ENCODE results near the gene TFEB.

Gene TFEB

DNA sequence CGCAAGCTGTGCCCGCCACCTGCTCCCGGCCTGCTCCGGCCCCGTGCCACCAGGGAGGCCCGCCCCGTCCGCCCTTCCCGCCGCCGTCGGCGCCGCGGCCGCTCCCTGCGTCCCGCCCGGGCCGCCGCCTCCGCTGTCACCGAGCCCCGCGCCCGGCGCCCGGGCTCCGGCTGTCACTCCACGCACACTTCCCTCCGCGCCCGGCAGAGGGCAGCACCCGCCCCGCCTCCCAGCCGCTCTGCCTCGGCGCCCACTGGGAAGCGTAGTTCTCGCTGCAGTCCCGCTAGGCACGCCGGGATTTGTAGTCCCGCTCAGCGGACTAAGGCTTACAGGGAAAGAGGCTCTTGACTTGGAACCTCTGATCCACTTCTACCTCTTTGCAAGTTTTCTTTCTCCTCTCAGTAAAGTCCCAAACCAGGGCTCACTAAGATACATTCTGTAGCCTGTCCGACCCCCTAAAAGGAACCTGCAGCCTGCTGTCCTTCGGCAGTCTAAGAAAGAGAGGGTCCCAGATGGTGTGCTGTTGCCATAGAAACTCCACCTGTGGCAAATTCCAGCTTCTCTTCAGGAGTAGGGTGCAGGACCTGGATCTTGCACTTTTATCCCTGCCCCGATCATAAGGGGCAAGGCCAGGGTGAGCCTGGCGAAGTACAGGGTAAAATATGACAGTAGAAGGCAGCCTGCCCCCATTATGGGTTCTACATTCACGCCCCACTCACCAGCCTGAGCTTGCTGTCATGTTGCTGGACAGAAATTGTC lies at the start of gene TFEB:
TSS of gene TFEB (minus strand) at position 182 of the 759 bp plus-strand sequence. CDS start 44,395 bp downstream, outside the sequence.
- Histone ChIP-seq H3K27ac (ENCODE audit: low read length) (no peak within 1 kb of the TSS), H3K4me3 (ENCODE audit: low read length) (peak within 1 kb of the TSS; percentile 57), H3K9me3 (ENCODE audit: insufficient read depth, low read depth, low read length) (no peaks in the 10 kb centered on the region), H3K4me1 (ENCODE audit: insufficient read depth, low read length) (peaks cover 16% of the 10 kb centered on the region), H3K27me3 (ENCODE audit: insufficient read depth, low read length) (peaks cover 23% of the 10 kb centered on the region), H3K9ac (ENCODE audit: low read depth, low read length) (no peak within 1 kb of the TSS), H3K36me3 (ENCODE audit: insufficient read depth, low read depth, low read length) (no peaks in the 10 kb centered on the region)

DNA sequence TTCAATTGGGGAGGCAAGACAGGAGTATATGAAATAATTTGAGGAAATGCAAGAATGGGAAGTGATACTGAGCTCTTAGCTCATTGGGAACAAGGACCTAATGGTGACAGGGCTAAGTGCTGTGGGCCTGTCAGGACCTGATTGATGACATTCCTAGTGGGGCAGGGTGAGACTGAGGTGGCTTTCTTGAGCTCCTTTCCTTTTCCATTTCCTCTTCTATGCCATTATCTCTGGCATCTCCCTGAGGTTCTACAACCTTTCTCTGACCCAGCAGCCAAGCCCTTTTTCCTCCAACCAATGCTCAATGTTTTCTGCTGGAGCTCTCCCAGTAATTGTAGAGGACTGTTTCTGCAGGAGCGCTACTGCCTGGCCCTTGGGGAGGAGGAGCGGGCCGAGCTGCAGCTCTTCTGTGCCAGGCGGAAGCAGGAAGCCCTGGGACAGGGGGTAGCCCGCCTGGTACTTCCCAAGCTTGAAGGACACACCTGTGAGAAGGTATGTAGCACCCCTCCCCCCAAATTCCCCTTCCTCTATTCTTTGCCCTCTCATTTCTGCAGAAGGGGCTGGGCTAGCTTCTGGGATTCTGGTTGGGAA lies 49.3 kb upstream of the TFEB start:
- Histone ChIP-seq H3K4me1 (ENCODE audit: insufficient read depth, low read length) (peaks cover 9% of the 10 kb centered on the region; the same call in 1 of the 2 replicates), H3K4me3 (ENCODE audit: low read length) (no peak overlapping the region), H3K9ac (ENCODE audit: low read depth, low read length) (no peak overlapping the region), H3K9me3 (ENCODE audit: insufficient read depth, low read depth, low read length) (no peaks in the 10 kb centered on the region), H3K27ac (ENCODE audit: low read length) (no peak overlapping the region), H3K36me3 (ENCODE audit: insufficient read depth, low read depth, low read length) (peaks cover 9% of the 10 kb centered on the region), H3K27me3 (ENCODE audit: insufficient read depth, low read length) (peaks cover 52% of the 10 kb centered on the region)

DNA sequence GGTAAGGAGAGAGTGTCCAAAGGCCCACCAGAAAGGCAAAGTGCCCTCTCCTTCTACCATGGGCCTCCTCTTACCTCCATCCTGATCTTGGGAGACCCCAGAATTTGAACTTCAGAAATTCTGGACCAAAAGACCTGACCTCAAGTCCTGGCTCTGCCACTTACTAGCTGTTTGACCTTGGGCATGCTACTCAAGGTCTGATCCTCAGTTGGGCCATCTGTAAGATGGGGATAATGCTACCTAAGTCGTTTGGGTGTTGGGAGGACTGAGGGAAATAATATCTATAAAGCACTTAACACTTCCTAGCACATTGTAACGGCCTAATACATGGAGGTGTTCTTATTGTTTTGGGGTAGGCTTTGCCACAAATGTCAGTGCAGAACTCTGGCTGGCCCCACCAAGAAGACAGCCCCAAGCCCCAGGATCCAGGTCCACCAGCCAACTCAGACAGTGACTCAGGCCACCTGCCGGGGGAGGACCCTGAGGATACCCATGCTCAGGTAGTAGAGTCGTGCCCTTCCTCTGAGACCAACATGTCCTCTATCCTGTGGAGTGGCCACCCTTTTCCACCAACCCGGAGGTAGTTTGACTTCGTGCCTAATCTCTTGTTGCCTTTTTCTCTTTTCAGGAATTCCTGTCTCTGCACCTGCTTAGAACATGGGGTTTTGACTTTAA lies 47.8 kb upstream of the TFEB start:
- H3K4me1 ChIP-seq (ENCODE audit: insufficient read depth, low read length), result peaks cover 14% of the 10 kb centered on the region; the same call in 1 of the 2 replicates
- no peak overlapping the region for H3K9ac ChIP-seq (ENCODE audit: low read depth, low read length)
- peaks cover 52% of the 10 kb centered on the region for H3K27me3 ChIP-seq (ENCODE audit: insufficient read depth, low read length)
- H3K9me3 ChIP-seq (ENCODE audit: insufficient read depth, low read depth, low read length), result no peaks in the 10 kb centered on the region
- no peak overlapping the region for H3K4me3 ChIP-seq (ENCODE audit: low read length)
- H3K36me3 ChIP-seq (ENCODE audit: insufficient read depth, low read depth, low read length), result no peaks in the 10 kb centered on the region
- no peak overlapping the region for H3K27ac ChIP-seq (ENCODE audit: low read length)

DNA sequence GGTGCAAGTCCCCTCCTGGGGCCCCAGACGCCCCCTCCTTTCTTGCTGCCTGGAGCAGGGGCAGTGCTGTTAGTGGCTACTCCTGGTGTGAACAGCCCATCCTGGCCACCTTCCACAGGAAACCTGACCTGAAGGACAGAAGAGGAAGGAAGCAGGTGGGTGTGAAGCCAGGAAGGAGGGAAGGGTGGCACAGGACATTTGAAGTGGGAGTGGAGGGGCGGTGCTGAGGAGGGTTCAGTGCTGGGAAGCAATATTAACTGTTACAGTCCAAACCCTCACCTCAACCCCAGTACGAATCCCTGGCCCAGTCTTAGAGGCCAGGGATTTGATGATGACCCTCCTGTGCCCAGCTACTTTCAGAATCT lies 45.9 kb upstream of the TFEB start:
- Histone ChIP-seq H3K36me3 (ENCODE audit: insufficient read depth, low read depth, low read length) (0 out of 2 replicates have a peak, but pooled peaks cover 7% of the 10 kb centered on the region), H3K9ac (ENCODE audit: low read depth, low read length) (peak overlapping the region; percentile 60; the same call in 1 of the 2 replicates), H3K27me3 (ENCODE audit: insufficient read depth, low read length) (peaks cover 52% of the 10 kb centered on the region), H3K9me3 (ENCODE audit: insufficient read depth, low read depth, low read length) (no peaks in the 10 kb centered on the region), H3K4me1 (ENCODE audit: insufficient read depth, low read length) (peaks cover 14% of the 10 kb centered on the region; the same call in 1 of the 2 replicates), H3K27ac (ENCODE audit: low read length) (no peak overlapping the region), H3K4me3 (ENCODE audit: low read length) (peak overlapping the region; percentile 86; the same call in 1 of the 2 replicates)

DNA sequence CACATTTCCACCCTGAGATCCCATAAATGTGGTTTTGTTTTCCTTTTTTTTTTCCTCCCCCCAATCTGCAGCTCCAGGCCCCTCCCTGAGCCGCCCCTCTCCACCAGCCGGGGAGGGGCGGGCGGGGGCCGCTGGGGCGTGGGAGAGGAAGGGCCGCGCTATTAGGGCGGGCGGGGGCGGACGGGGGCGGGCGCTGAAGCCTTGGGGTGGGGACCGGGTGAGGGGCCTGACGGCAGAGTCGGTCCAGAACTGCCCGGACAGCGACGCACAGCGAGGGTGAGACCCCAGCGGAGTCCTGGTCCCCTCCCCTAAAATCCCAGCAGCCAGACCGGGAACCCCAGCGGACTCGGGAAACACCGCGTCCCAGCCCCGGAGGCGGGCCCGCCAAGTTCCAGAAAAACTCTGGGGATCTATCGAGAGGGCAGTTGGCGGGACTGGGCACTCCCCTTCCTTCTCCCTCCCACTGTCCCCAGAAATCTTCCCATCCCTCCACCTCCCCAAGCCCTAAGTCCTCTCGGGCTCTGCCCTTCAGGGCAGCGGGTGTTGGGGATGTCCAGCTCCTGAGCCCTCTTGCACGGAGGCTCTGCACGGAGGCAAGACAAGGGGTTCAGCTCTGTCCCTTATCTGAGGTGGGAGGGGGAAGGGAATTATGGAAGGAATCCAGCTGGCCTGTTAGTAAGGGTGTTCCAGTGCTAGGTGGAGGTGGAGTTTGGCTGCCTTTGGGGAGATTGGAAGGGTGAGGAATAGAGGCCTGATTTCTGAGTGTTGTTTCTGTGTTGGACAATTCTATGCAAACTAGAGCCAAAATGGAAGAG lies 45.4 kb upstream of the TFEB start, which contains the start of gene PRICKLE4:
TSS of gene PRICKLE4 (plus strand) at position 232 of the 815 bp plus-strand sequence. CDS start 2,692 bp downstream, outside the sequence.
- H3K4me1 ChIP-seq (ENCODE audit: insufficient read depth, low read length), result peaks cover 14% of the 10 kb centered on the region; the same call in 1 of the 2 replicates
- H3K4me3 ChIP-seq (ENCODE audit: low read length), result peak within 1 kb of the TSS; percentile 86
- peak within 1 kb of the TSS; percentile 62; the same call in 1 of the 2 replicates for H3K9ac ChIP-seq (ENCODE audit: low read depth, low read length)
- H3K36me3 ChIP-seq (ENCODE audit: insufficient read depth, low read depth, low read length), result 0 out of 2 replicates have a peak, but pooled peaks cover 7% of the 10 kb centered on the region
- peaks cover 48% of the 10 kb centered on the region for H3K27me3 ChIP-seq (ENCODE audit: insufficient read depth, low read length)
- H3K9me3 ChIP-seq (ENCODE audit: insufficient read depth, low read depth, low read length), result no peaks in the 10 kb centered on the region
- H3K27ac ChIP-seq (ENCODE audit: low read length), result no peak within 1 kb of the TSS

DNA sequence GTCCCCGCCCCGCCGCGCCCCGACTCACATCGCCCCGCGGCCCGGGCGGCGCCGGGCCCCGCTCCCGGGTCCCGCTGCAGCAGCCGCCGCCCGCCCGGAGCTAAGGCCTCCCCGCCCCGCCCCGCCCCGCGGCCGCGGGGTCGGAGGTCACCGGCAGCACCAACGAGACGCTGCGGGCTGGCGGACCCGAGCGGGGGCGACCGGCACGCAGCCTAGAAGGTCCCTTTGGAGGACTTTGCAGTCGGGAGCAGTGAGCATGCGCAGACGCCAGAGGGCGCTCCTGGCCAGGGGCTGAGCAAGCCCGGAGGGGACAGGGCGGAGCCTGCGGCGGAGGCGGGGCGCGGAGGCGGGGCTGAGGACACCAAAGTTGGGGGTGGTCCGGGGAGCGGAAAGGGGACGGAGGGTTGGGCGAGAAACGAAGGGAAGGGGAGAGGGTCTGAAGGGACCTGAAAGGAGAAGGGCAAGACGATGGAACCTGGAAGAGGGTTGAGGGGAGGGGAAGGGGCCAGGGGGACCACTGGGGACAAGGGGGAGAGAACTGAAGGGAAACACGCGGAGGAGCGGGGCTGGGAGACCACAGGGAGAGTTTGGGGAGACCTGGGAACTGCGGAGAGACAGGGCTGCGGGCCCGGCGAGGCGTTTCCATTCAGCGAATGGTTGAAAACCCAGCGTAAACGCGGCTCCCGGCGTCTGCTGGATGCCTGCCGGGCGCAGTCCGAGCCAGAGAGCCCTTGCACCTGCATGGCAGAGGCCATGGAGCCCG lies 44.6 kb upstream of the TFEB start, which contains the start of gene FRS3:
TSS of gene FRS3 (minus strand) at position 113 of the 763 bp plus-strand sequence. CDS start 2,913 bp downstream, outside the sequence.
- H3K27me3 ChIP-seq (ENCODE audit: insufficient read depth, low read length), result peaks cover 40% of the 10 kb centered on the region
- peak within 1 kb of the TSS; percentile 86 for H3K4me3 ChIP-seq (ENCODE audit: low read length)
- no peaks in the 10 kb centered on the region for H3K9me3 ChIP-seq (ENCODE audit: insufficient read depth, low read depth, low read length)
- no peak within 1 kb of the TSS for H3K27ac ChIP-seq (ENCODE audit: low read length)
- H3K4me1 ChIP-seq (ENCODE audit: insufficient read depth, low read length), result peaks cover 11% of the 10 kb centered on the region; the same call in 1 of the 2 replicates
- H3K9ac ChIP-seq (ENCODE audit: low read depth, low read length), result peak within 1 kb of the TSS; percentile 77; the same call in 1 of the 2 replicates
- peaks cover 11% of the 10 kb centered on the region; the same call in 1 of the 2 replicates for H3K36me3 ChIP-seq (ENCODE audit: insufficient read depth, low read depth, low read length)

DNA sequence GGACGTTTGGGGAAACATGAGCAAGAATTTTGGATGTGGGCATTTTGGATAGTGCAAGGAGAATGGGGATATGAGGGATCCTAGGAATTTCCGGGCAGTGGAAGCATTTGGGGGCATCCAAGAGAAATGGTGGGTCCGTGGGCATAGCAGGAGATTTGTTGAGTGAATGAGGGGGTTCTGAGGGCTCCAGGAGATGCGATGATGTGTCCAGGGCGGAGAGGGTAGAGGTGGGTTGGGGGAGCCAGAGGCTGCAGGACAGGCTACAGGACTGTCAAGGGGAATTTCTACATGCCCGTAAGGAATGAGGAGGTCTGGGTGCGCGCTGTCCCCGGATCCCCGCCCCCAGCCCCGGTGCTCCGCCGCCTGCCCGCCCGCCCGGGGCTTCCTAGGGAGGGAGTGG lies 43.9 kb upstream of the TFEB start:
- Histone ChIP-seq H3K9ac (ENCODE audit: low read depth, low read length) (peak overlapping the region; percentile 77; the same call in 1 of the 2 replicates), H3K36me3 (ENCODE audit: insufficient read depth, low read depth, low read length) (peaks cover 17% of the 10 kb centered on the region), H3K4me1 (ENCODE audit: insufficient read depth, low read length) (peaks cover 11% of the 10 kb centered on the region; the same call in 1 of the 2 replicates), H3K27ac (ENCODE audit: low read length) (no peak overlapping the region), H3K4me3 (ENCODE audit: low read length) (peak overlapping the region; percentile 85), H3K27me3 (ENCODE audit: insufficient read depth, low read length) (peaks cover 34% of the 10 kb centered on the region), H3K9me3 (ENCODE audit: insufficient read depth, low read depth, low read length) (no peaks in the 10 kb centered on the region)

DNA sequence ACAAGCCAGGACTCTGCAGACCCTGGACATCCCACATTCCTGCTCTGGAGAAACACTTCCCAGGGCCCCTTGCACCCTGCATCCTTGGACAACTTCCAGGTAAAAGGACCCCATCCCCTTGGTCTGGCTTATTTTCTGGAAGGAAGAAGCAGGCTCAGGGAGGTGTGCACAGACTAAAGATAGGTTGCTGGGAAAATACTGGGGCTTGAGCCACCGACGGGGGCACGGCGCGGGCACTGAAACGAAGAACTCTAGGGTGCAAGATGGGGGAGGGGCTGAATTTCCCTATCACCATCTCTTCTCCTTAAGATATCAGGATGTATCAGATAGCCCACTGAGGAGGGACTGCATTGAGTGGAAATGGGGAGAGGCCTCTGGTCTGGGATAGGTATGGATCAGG lies 43.5 kb upstream of the TFEB start:
- Histone ChIP-seq H3K27me3 (ENCODE audit: insufficient read depth, low read length) (peaks cover 30% of the 10 kb centered on the region), H3K27ac (ENCODE audit: low read length) (no peak overlapping the region), H3K4me1 (ENCODE audit: insufficient read depth, low read length) (peaks cover 11% of the 10 kb centered on the region; the same call in 1 of the 2 replicates), H3K4me3 (ENCODE audit: low read length) (peak overlapping the region; percentile 85), H3K9me3 (ENCODE audit: insufficient read depth, low read depth, low read length) (no peaks in the 10 kb centered on the region), H3K36me3 (ENCODE audit: insufficient read depth, low read depth, low read length) (peaks cover 20% of the 10 kb centered on the region), H3K9ac (ENCODE audit: low read depth, low read length) (peak overlapping the region; percentile 77; the same call in 1 of the 2 replicates)

DNA sequence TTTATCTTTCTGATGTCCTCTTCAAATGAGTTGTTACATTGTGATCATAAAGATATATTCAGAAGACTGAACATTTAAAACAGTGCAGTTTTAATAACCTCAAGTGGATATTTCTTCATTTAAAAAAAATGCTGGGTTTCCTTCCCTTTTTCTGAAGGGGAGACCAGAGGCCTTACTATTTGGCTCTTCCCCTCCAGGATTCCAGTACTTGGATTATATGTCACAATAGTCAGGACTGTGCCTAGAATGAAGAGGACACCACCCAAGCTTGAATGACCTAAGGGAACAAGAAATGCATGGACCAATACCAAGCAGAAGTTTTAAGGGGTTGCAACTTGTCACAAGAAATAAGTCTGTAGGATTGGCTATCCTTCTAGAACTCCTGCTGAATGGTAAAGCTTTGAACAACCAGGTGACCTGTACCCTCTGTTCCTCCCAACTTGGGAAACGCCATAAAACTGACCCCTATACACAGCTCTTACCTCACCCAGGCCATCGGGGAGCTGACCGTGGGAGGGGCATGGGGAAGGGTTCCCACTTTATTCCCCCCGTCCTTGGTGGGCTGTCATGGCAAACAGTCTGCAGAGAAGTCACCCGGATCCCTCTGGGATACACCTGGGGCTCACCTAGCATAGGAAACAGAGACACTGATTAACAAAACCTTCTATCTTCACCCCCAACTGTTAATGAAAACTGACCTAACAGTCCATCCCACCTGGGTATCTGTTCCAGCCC lies 42.3 kb upstream of the TFEB start:
- no peak overlapping the region for H3K9ac ChIP-seq (ENCODE audit: low read depth, low read length)
- H3K27me3 ChIP-seq (ENCODE audit: insufficient read depth, low read length), result peaks cover 18% of the 10 kb centered on the region
- H3K4me3 ChIP-seq (ENCODE audit: low read length), result no peak overlapping the region
- no peaks in the 10 kb centered on the region for H3K9me3 ChIP-seq (ENCODE audit: insufficient read depth, low read depth, low read length)
- H3K27ac ChIP-seq (ENCODE audit: low read length), result no peak overlapping the region
- H3K36me3 ChIP-seq (ENCODE audit: insufficient read depth, low read depth, low read length), result peaks cover 21% of the 10 kb centered on the region
- peaks cover 11% of the 10 kb centered on the region; the same call in 1 of the 2 replicates for H3K4me1 ChIP-seq (ENCODE audit: insufficient read depth, low read length)

Measured in iPS-20b (cell line).